GM10266 (cell line): ENCODE data around the gene PFKP.
A peak's percentile ranks its signal among the peaks of the same experiment; 100 is the strongest.

Experiments used
- DNase-seq: peaks from one replicate; pipeline ENCODE4 v3.0.0; 2012; ENCODE audit errors: extremely low spot score
- CTCF ChIP-seq: IDR thresholded peaks from 2 replicates; pipeline ENCODE4 v1.5.1; 2012; ENCODE audit warnings: mild to moderate bottlenecking, low read depth; ENCODE audit not compliant: control insufficient read depth, insufficient read depth; ENCODE audit errors: missing control alignments

Gene PFKP

GRCh38 chr10:3037182-3037581 is 30.2 kb upstream of the PFKP start:
- no peak for TF ChIP-seq CTCF
- no peak for DNase-seq

DNA sequence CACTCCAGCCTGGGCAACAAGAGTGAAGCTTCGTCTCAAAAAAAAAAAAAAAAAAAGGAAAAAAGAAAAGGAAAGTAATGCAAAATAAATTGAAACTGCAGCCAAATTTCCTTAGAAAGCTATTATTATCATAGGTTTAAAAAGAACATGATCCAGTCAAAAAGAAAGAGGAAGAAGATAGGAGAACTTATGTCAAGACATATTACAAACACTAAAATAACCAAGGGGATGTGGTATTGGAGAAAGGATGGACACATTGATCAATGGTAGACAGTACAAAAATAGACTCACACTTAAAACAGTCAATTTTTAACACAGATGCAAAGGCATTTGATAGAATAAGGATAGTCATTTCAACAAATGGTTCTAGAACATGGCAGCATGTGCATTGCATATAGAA is 27.3 kb upstream of the PFKP start:
- DNase-seq, result no peak
- no peak for TF ChIP-seq CTCF

- DNase-seq, result no peak
- no peak for TF ChIP-seq CTCF
These were observed 24.8 kb upstream of the PFKP start for GRCh38 chr10:3042589-3042988.

DNA sequence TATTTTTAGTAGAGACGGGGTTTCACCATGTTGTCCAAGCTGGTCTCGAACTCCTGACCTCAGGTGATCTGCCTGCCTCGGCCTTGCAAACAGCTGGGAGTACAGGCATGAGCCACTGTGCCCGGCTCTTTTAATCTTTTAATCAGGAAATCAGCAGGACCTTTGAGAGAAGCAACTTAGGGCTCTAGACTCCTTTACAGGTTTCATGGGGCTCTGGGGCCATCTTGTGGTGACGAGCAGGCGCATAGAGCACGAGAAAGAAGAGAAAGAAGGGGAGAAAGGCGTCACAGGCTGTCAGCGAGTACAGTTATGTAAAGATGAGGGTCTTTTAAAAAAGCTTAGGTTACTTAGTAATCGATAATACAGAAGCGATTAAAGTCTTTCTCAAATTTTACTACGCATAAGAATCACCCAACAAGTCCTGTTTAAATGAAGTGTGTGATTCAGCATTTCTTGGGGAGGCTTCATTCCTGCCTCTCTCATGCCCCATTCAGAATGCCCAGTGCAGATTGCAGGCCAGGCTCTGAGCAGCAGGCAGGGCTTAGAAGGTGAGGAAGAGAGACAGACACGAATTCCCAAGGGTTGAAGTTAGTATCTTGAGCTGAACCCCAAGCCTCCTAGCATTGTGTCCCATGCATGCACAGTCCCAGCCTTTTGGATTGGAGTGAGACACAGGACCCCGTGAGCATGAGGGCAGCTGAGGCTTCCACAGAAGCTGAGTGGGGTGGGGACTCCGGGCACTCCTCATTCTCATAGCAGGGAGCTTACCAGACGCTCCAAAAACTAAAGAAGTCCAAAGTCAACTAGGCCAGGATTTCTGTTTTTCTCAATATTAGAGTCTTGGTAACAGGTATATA is 23.6 kb upstream of the PFKP start:
- DNase-seq, result peak; percentile 82
- TF ChIP-seq CTCF, result peak; percentile 83

- no peak for TF ChIP-seq CTCF
- DNase-seq, result no peak
These were observed 21.7 kb upstream of the PFKP start for GRCh38 chr10:3045471-3046209.

DNA sequence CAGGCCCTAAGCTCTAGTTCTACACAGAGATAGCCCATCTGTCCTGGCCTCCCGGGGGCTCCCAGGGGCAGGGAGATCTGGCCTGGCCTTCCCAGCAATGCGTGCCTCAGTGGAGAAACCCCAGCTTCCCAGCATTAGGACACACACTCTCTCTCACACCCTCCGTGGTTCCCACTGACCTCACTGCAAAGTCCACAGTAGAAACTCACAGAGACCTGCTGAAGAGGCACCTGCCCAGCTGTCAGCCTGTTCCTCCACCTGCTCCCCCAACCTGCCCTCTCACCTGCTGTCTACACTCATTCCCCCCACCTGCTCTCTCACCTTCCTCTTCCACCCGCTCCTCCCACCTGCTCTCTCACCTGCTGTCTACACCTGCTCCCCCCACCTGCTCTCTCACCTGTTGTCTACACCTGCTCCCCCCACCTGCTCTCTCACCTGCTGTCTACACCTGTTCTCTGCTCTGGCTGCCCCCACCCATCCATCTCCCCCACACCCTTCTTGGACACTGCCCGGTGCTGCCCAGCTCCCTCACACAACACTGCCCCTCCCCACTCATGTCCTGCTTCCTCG is 21.1 kb upstream of the PFKP start:
- DNase-seq, result no peak
- TF ChIP-seq CTCF, result no peak
